ENCODE results near the gene TRAP1. TPM values are rescaled to one million over a fixed set of nuclear protein-coding genes. Genes with fewer than 3 reads are reported as not detected.
A peak's percentile ranks its signal among the peaks of the same experiment; 100 is the strongest.

TRAP1 gene
- total RNA-seq, 1 experiment from 2014 or later, result 173 TPM

GRCh38 chr16:3751878-3752277 is 34.6 kb upstream of the TRAP1 start:
- Histone ChIP-seq H3K27me3 (replicated peaks; ENCODE audit: control insufficient read depth, insufficient read depth, low read length) (no peaks in the 10 kb centered on the region), H3K9me3 (no peaks in the 10 kb centered on the region), H3K36me3 (ENCODE audit: control insufficient read depth, insufficient read depth, low read length) (no peaks in the 10 kb centered on the region; the same call in 1 of the 2 replicates), H3K4me3 (ENCODE audit: low read depth, low read length) (no peak overlapping the region), H3K4me1 (no peaks in the 10 kb centered on the region)
- Mint-ChIP-seq H3K27me3 (ENCODE audit: insufficient read depth, unreplicated experiment) (no peaks in the 10 kb centered on the region), H3K36me3 (ENCODE audit: insufficient read depth, unreplicated experiment) (peaks cover 56% of the 10 kb centered on the region), H3K27ac (ENCODE audit: unreplicated experiment) (peak overlapping the region; percentile 69), H3K9me3 (ENCODE audit: unreplicated experiment) (no peaks in the 10 kb centered on the region), H3K4me1 (ENCODE audit: low read depth, unreplicated experiment) (no peaks in the 10 kb centered on the region), H3K4me3 (ENCODE audit: unreplicated experiment) (no peak overlapping the region)
- TF ChIP-seq CTCF (IDR thresholded peaks at IDR 0.05; ENCODE audit: insufficient read depth in 1 of 2, low read depth in 1 of 2, low read length in 1 of 2, severe bottlenecking in 1 of 2, unreplicated experiment in 1 of 2), result no peak
- CTCF ChIA-PET, result no interaction called here
- POLR2A ChIA-PET, result no interaction called here
- intact Hi-C loops (cut with micrococcal nuclease; ENCODE audit: unreplicated experiment), result no loop called here
- DNase-seq, result no peak
- no TSS peak for BruUV-seq (replicated peaks)

GRCh38 chr16:3748307-3748706 is 31.0 kb upstream of the TRAP1 start:
- no peaks in the 10 kb centered on the region; the same call in none of the 2 replicates for H3K36me3 ChIP-seq (ENCODE audit: control insufficient read depth, insufficient read depth, low read length)

DNA sequence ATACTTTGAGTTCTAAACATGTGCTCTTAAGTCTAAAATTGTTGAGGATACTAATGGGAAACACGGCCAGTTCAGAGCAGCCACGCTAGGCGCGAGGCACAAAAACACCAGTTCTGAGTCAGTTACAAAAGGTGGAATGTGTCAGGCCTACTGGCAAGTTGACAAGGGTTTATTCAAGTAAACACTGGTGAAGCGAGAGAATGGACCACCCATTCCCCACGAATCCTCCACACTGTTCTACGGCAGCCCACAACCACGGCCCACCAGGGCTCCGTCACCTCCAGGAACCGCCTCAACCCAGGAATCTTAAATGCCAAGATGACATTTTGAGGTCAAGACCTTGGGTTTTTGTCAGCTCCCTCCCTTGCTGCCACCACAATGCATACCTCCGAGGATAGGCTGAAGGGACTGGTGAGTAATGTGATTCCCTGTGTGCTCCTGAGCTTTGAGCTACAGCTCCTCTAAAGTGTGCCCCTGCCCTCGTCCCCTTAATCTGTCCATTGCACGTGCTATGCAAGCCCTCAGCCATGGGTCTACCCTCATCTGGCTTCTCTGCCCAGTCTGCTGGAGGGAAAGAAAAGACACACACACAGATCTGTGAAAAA is 28.5 kb upstream of the TRAP1 start:
- DNase-seq, result no peak
- H3K4me1 Mint-ChIP-seq (ENCODE audit: low read depth, unreplicated experiment), result no peaks in the 10 kb centered on the region
- no peaks in the 10 kb centered on the region for H3K27me3 Mint-ChIP-seq (ENCODE audit: insufficient read depth, unreplicated experiment)
- intact Hi-C loops (cut with micrococcal nuclease; ENCODE audit: unreplicated experiment), result no loop called here
- H3K27ac Mint-ChIP-seq (ENCODE audit: unreplicated experiment), result peak overlapping the region; percentile 29
- H3K9me3 ChIP-seq, result no peaks in the 10 kb centered on the region
- POLR2A ChIA-PET, result no interaction called here
- no peaks in the 10 kb centered on the region for H3K9me3 Mint-ChIP-seq (ENCODE audit: unreplicated experiment)
- H3K4me1 ChIP-seq, result no peaks in the 10 kb centered on the region
- no peak for TF ChIP-seq CTCF (IDR thresholded peaks at IDR 0.05; ENCODE audit: insufficient read depth in 1 of 2, low read depth in 1 of 2, low read length in 1 of 2, severe bottlenecking in 1 of 2, unreplicated experiment in 1 of 2)
- CTCF ChIA-PET, result no interaction called here
- no peak overlapping the region for H3K4me3 ChIP-seq (ENCODE audit: low read depth, low read length)
- H3K27me3 ChIP-seq (replicated peaks; ENCODE audit: control insufficient read depth, insufficient read depth, low read length), result no peaks in the 10 kb centered on the region
- BruUV-seq (replicated peaks), result no TSS peak
- H3K4me3 Mint-ChIP-seq (ENCODE audit: unreplicated experiment), result no peak overlapping the region
- H3K36me3 Mint-ChIP-seq (ENCODE audit: insufficient read depth, unreplicated experiment), result peaks cover 83% of the 10 kb centered on the region
- no peaks in the 10 kb centered on the region; the same call in 1 of the 2 replicates for H3K36me3 ChIP-seq (ENCODE audit: control insufficient read depth, insufficient read depth, low read length)

More at GRCh38 chr16:3748307-3748706, 31.0 kb upstream of the TRAP1 start:
- H3K27me3 Mint-ChIP-seq (ENCODE audit: insufficient read depth, unreplicated experiment), result no peaks in the 10 kb centered on the region
- no peak for TF ChIP-seq CTCF (IDR thresholded peaks at IDR 0.05; ENCODE audit: insufficient read depth in 1 of 2, low read depth in 1 of 2, low read length in 1 of 2, severe bottlenecking in 1 of 2, unreplicated experiment in 1 of 2)
- no peak overlapping the region for H3K4me3 ChIP-seq (ENCODE audit: low read depth, low read length)
- intact Hi-C loops (cut with micrococcal nuclease; ENCODE audit: unreplicated experiment), result no loop called here
- ChIA-PET POLR2A (no interaction called here), CTCF (no interaction called here)
- H3K9me3 Mint-ChIP-seq (ENCODE audit: unreplicated experiment), result no peaks in the 10 kb centered on the region
- H3K4me3 Mint-ChIP-seq (ENCODE audit: unreplicated experiment), result no peak overlapping the region
- H3K27ac Mint-ChIP-seq (ENCODE audit: unreplicated experiment), result no peak overlapping the region
- no peaks in the 10 kb centered on the region for H3K4me1 Mint-ChIP-seq (ENCODE audit: low read depth, unreplicated experiment)
- H3K4me1 ChIP-seq, result no peaks in the 10 kb centered on the region
- no peaks in the 10 kb centered on the region for H3K9me3 ChIP-seq
- BruUV-seq (replicated peaks), result no TSS peak
- H3K27me3 ChIP-seq (replicated peaks; ENCODE audit: control insufficient read depth, insufficient read depth, low read length), result no peaks in the 10 kb centered on the region
- peaks cover 69% of the 10 kb centered on the region for H3K36me3 Mint-ChIP-seq (ENCODE audit: insufficient read depth, unreplicated experiment)
- no peak for DNase-seq
